Subcutaneous adipose tissue (tissue), 4 donors: Measurements from ENCODE around the gene FAM131A. TPM values are rescaled to one million over a fixed set of nuclear protein-coding genes. Genes with fewer than 3 reads are reported as not detected.

Experiments
- CTCF ChIP-seq: fragments of 450-650 bp; IDR thresholded peaks from one replicate; pipeline ENCODE4 v1.5.1; 2016; ENCODE audit warnings: low read depth, mild to moderate bottlenecking, control low read depth, antibody characterized with exemption, moderate library complexity
- total RNA-seq, 4 donors: library from RNA; depleted of rRNA; stranded (reverse); fragments of >200 nt; gene quantifications; one replicate each; pipeline ENCODE4 v1.1.0, GENCODE V29; 2016

Gene FAM131A
- total RNA-seq, 4 donors from 2014 or later = 9.8 to 17.1 (median 13.8) TPM

GRCh38 chr3:184355261-184356040 is 18.1 kb downstream of the FAM131A start:
- TF ChIP-seq CTCF = no peak

GRCh38 chr3:184357248-184358123 is 20.1 kb downstream of the FAM131A start:
- TF ChIP-seq CTCF = no peak

GRCh38 chr3:184358124-184358767 is 20.8 kb downstream of the FAM131A start:
- no peak for TF ChIP-seq CTCF

GRCh38 chr3:184358921-184359350 is 21.5 kb downstream of the FAM131A start:
- TF ChIP-seq CTCF = no peak

- TF ChIP-seq CTCF = no peak
These were observed 22.2 kb downstream of the FAM131A start for GRCh38 chr3:184359610-184360009.

GRCh38 chr3:184360070-184360928 is 22.9 kb downstream of the FAM131A start:
- no peak for TF ChIP-seq CTCF
